ENCODE results near the gene TACR1.

The TACR1 gene

DNA sequence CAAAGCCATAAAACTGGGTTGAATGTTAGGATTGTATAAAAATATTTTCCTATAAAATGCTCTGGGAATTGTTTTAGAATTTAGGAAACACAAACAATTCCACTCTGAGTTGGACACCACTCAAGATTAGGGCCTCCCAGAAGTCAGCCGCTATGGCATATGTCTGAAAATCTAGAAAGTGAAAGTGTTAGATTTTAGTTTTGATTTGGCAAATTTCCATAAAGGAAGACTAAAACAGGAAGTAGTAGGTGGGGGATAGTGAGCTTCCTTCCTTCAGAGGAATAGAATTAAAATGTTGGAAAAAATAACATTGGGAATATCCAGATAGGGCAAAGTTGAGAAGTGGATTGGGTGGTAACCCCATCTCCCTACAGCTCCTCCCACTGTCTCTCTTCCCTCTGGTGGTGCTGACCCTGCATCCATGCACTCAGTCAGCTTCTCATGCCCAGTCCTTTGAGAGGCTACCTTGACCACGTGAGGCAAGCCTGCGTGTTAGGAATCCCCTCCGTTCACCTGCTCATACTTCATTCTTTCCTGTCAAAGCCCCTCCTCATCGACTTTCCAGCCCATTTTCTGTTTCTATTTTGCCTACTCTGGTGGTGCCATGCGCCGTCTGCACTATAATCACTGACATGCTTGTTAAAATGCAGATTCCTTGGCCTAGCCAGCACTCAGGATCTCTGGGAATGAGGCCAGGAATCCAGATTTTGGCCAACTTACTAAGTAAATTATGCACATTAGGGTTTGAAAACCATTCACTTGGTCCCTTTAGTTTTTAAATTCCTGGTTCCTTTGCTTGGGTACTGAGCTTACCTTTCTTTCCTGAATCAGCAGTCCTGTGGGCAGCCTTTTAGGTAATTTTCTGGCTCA lies 157.4 kb downstream of the TACR1 start:
- no peak for DNase-seq
- Histone ChIP-seq H3K27me3 (no peaks in the 10 kb centered on the region), H3K9me3 (no peaks in the 10 kb centered on the region), H3K4me3 (ENCODE audit: low read depth, low read length) (no peak overlapping the region), H3K36me3 (no peaks in the 10 kb centered on the region), H3K4me1 (no peaks in the 10 kb centered on the region)
- TF ChIP-seq, protein P1, sequence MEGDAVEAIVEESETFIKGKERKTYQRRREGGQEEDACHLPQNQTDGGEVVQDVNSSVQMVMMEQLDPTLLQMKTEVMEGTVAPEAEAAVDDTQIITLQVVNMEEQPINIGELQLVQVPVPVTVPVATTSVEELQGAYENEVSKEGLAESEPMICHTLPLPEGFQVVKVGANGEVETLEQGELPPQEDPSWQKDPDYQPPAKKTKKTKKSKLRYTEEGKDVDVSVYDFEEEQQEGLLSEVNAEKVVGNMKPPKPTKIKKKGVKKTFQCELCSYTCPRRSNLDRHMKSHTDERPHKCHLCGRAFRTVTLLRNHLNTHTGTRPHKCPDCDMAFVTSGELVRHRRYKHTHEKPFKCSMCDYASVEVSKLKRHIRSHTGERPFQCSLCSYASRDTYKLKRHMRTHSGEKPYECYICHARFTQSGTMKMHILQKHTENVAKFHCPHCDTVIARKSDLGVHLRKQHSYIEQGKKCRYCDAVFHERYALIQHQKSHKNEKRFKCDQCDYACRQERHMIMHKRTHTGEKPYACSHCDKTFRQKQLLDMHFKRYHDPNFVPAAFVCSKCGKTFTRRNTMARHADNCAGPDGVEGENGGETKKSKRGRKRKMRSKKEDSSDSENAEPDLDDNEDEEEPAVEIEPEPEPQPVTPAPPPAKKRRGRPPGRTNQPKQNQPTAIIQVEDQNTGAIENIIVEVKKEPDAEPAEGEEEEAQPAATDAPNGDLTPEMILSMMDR (IDR thresholded peaks at IDR 0.05; ENCODE audit: low read depth, low read length) = no peak

DNA sequence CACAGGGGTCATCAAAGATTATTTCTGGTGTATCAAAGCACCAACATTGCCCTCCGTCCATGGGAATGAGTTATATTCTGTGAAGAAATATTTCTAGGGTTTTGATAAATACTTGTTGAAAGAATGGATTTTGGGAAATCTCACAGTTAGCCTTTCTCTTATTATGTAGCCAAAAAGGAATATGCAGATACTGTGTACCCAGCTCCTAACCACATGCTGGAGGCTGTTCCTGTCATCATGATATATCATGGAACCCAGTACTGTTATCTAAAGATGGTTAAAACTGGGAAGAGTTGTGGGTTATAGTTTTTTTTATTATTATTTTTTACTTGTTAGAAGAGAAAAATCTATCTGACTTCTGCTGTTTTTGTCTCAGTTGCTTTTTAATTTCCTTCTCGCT lies 158.1 kb downstream of the TACR1 start:
- no peaks in the 10 kb centered on the region for H3K4me1 ChIP-seq
- TF ChIP-seq, protein P1 (IDR thresholded peaks at IDR 0.05; ENCODE audit: low read depth, low read length) = no peak
- no peak overlapping the region for H3K4me3 ChIP-seq (ENCODE audit: low read depth, low read length)
- DNase-seq = no peak
- no peaks in the 10 kb centered on the region for H3K9me3 ChIP-seq
- H3K36me3 ChIP-seq = no peaks in the 10 kb centered on the region
- H3K27me3 ChIP-seq = no peaks in the 10 kb centered on the region

DNA sequence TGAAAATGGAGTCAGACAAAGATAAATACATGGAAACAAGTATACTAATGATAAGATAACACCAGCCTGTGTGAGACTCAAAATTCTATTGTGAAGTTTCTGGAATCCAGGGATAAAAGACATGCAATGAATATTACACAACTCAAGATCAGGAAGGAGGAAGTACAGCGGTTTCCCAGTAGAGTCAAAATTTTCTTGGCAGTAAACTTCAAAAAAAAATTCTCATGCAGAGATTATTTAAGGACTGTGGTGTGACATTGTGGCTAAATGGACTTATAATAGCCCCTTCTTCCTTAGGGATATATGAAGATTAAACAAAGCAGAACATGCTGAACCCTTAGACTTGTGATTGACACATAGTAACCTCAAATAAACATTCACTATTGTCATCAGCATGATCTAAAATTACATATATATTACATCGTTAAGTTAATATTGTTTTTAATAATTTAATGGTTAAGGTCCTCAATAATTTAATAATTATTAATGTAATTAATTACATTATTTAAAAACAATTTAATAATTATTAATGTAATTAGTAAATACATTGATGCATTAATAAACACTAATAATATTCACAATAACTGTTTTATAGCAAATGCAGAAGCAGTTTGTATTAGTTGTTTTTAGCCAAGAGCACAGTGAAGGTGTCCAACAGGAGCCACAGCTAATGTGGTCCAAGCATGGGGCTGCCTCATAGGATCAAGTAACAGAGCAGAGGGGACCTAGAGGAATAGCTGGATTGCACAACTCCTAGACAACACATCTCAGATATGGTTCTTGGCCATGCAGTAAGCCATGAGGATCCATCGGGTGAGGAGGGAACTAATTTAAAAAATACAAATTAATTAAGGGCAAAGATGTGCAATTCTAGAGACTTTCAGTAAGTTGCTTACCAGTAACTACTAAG lies 163.6 kb downstream of the TACR1 start:
- Histone ChIP-seq H3K9me3 (no peaks in the 10 kb centered on the region), H3K4me1 (no peaks in the 10 kb centered on the region), H3K27me3 (no peaks in the 10 kb centered on the region), H3K4me3 (ENCODE audit: low read depth, low read length) (no peak overlapping the region), H3K36me3 (no peaks in the 10 kb centered on the region)
- DNase-seq = no peak
- TF ChIP-seq, protein P1 (IDR thresholded peaks at IDR 0.05; ENCODE audit: low read depth, low read length) = no peak

DNA sequence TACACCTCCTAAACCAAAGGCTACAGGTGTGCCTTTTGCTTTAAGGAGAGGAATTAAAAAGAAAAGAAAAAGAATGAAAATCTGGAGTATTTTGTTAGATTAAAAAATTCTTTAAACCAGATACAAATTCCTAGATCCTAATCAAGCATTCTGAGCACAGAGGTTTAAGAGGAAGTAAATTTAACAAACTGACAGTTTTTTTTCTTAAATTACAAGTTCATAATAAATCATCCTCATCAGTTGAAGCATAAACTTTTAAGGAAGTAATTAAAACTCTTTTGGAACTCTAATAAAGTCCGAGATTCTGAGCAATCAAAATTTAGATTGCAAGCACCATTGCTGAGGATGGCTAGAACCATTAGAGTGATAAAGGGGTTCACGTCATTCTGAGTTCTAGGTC lies 165.8 kb downstream of the TACR1 start:
- Histone ChIP-seq H3K4me1 (no peaks in the 10 kb centered on the region), H3K27me3 (no peaks in the 10 kb centered on the region), H3K9me3 (no peaks in the 10 kb centered on the region), H3K36me3 (no peaks in the 10 kb centered on the region), H3K4me3 (ENCODE audit: low read depth, low read length) (no peak overlapping the region)
- TF ChIP-seq, protein P1 (IDR thresholded peaks at IDR 0.05; ENCODE audit: low read depth, low read length) = no peak
- DNase-seq = no peak

DNA sequence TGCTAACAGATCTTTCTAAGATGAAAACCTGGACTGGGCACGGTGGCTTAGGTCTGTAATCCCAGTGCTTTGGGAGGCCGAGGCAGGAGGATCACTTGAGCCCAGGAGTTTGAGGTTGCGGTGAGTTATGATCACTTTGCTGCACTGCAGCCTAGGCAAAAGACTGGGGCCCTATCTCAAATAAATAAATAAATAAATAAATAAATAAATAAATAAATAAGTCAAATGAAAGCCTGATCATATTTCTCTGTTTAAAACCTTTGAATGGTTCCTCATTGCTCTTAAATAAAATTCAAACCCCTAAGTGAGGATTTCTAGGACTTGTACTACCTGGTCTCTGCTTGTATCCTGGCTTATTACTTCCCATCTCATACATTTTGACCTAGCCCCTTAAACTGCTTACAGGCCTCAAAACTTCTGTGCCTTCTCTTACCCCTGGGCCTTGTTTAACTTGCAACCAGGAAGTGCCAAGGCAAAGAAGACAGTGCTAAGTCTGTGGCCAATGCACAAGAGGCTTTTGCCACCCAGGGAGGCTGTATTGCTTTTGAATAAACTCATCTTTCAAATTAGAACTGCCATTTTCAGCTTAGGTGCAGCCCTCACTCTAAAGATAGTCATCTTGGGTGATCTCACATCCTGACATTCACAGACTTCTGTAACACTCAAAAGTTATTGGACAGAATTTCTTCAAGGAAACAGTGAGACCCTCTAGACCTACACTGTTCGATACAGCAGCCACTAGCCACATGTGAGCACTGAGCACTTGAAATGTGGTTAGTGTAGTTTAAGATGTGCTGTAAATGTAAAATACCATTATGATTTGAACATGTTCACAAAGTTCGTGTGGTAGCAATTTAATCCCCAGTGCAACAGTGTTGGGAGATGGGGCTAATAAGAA lies 167.2 kb downstream of the TACR1 start:
- DNase-seq = no peak
- H3K27me3 ChIP-seq = no peaks in the 10 kb centered on the region
- H3K36me3 ChIP-seq = no peaks in the 10 kb centered on the region
- no peak overlapping the region for H3K4me3 ChIP-seq (ENCODE audit: low read depth, low read length)
- H3K4me1 ChIP-seq = no peaks in the 10 kb centered on the region
- TF ChIP-seq, protein P1 (IDR thresholded peaks at IDR 0.05; ENCODE audit: low read depth, low read length) = no peak
- H3K9me3 ChIP-seq = no peaks in the 10 kb centered on the region
